Osteoblast (primary cell): Measurements from ENCODE around the gene TMPRSS3. TPM values are rescaled to one million over a fixed set of nuclear protein-coding genes. Genes with fewer than 3 reads are reported as not detected.

Experiments
- DNase-seq: peaks from one replicate; pipeline ENCODE4 v3.0.0; 2011; ENCODE audit warnings: low spot score, mixed read lengths; ENCODE audit not compliant: insufficient read length; ENCODE audit errors: missing footprints
- H2AFZ ChIP-seq: 2 replicates; pipeline ENCODE4 v1.6.0; 2011; ENCODE audit warnings: mild to moderate bottlenecking, low read length
- H3K27ac ChIP-seq: 2 replicates; pipeline ENCODE4 v1.5.1; 2011; ENCODE audit warnings: mild to moderate bottlenecking, low read depth, low read length, moderate library complexity
- H3K27me3 ChIP-seq: 2 replicates; pipeline ENCODE4 v1.6.0; 2012; ENCODE audit warnings: mild to moderate bottlenecking, control low read depth, inconsistent platforms, low read length, moderate library complexity; ENCODE audit not compliant: insufficient read depth
- H3K36me3 ChIP-seq: 2 replicates; pipeline ENCODE4 v1.5.1; 2011; ENCODE audit warnings: mild to moderate bottlenecking, low read length, control low read depth, moderate library complexity; ENCODE audit not compliant: insufficient read depth
- H3K4me1 ChIP-seq: 2 replicates; pipeline ENCODE4 v1.5.1; 2011; ENCODE audit warnings: mild to moderate bottlenecking, low read length, control low read depth, moderate library complexity; ENCODE audit not compliant: insufficient read depth
- H3K4me2 ChIP-seq: 2 replicates; pipeline ENCODE4 v1.6.0; 2011; ENCODE audit warnings: mild to moderate bottlenecking, low read length; ENCODE audit not compliant: insufficient read depth
- H3K4me3 ChIP-seq: fragments of 200-600 bp; sonication (generic); 3 replicates; pipeline ENCODE4 v1.5.1; 2012; ENCODE audit warnings: mild to moderate bottlenecking, low read length, inconsistent platforms; ENCODE audit not compliant: insufficient read depth
- H3K79me2 ChIP-seq: 2 replicates; pipeline ENCODE4 v1.6.0; 2012; ENCODE audit warnings: mild to moderate bottlenecking, low read length, control low read depth, inconsistent platforms; ENCODE audit not compliant: insufficient read depth
- H3K9me3 ChIP-seq: 2 replicates; pipeline ENCODE4 v1.5.1; 2011; ENCODE audit warnings: low read depth, low read length, control low read depth
- H4K20me1 ChIP-seq: 2 replicates; pipeline ENCODE4 v1.6.0; 2012; ENCODE audit warnings: mild to moderate bottlenecking, low read length, control low read depth; ENCODE audit not compliant: insufficient read depth
- CTCF ChIP-seq: IDR thresholded peaks from 2 replicates; pipeline ENCODE4 v1.5.1; 2011; ENCODE audit warnings: mild to moderate bottlenecking, low read depth, low read length, moderate library complexity; ENCODE audit errors: extremely low read depth
- total RNA-seq: library from RNA; depleted of rRNA; stranded (reverse); fragments of >200 nt; gene quantifications from 2 replicates; pipeline ENCODE4 v1.2.3, GENCODE V29; 2012

The TMPRSS3 gene
- total RNA-seq, 1 donor = not detected

DNA sequence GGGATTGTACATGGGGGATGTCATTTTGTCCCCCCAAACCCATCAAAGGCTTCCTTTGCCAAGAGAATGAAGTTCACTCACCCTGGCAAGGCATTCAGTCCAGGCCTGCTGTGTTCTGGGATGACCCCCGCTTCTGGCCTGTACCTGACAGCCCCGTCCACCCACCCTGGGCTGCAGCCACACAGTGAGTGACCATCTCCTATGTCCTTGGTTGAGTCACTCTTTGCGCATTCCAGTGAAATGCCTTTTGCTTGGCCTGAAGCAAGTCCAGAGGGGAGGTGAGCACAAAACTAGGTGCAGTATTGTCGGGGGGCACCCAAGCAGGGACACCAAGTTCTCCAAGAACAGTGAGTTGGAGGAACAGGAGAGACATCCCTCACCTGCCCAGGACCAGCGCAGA is 10.2 kb downstream of the TMPRSS3 start:
- no peak overlapping the region for H2AFZ ChIP-seq
- H3K9me3 ChIP-seq = no peaks in the 10 kb centered on the region
- no peak overlapping the region for H3K4me3 ChIP-seq
- DNase-seq = no peak
- no peak for TF ChIP-seq CTCF
- peaks cover 10% of the 10 kb centered on the region for H3K27me3 ChIP-seq
- no peaks in the 10 kb centered on the region for H3K79me2 ChIP-seq
- H3K4me1 ChIP-seq = no peaks in the 10 kb centered on the region
- H3K4me2 ChIP-seq = no peak overlapping the region
- H4K20me1 ChIP-seq = no peaks in the 10 kb centered on the region
- no peak overlapping the region for H3K27ac ChIP-seq
- no peaks in the 10 kb centered on the region for H3K36me3 ChIP-seq

- no peaks in the 10 kb centered on the region for H3K9me3 ChIP-seq
- peaks cover 10% of the 10 kb centered on the region for H3K27me3 ChIP-seq
- no peak overlapping the region for H3K27ac ChIP-seq
- DNase-seq = no peak
- no peaks in the 10 kb centered on the region for H3K79me2 ChIP-seq
- no peaks in the 10 kb centered on the region for H3K36me3 ChIP-seq
- H3K4me1 ChIP-seq = no peaks in the 10 kb centered on the region
- no peak overlapping the region for H3K4me2 ChIP-seq
- H2AFZ ChIP-seq = no peak overlapping the region
- TF ChIP-seq CTCF = no peak
- H4K20me1 ChIP-seq = no peaks in the 10 kb centered on the region
- H3K4me3 ChIP-seq = no peak overlapping the region
Observed at GRCh38 chr21:42384989-42385388, 10.9 kb downstream of the TMPRSS3 start.

DNA sequence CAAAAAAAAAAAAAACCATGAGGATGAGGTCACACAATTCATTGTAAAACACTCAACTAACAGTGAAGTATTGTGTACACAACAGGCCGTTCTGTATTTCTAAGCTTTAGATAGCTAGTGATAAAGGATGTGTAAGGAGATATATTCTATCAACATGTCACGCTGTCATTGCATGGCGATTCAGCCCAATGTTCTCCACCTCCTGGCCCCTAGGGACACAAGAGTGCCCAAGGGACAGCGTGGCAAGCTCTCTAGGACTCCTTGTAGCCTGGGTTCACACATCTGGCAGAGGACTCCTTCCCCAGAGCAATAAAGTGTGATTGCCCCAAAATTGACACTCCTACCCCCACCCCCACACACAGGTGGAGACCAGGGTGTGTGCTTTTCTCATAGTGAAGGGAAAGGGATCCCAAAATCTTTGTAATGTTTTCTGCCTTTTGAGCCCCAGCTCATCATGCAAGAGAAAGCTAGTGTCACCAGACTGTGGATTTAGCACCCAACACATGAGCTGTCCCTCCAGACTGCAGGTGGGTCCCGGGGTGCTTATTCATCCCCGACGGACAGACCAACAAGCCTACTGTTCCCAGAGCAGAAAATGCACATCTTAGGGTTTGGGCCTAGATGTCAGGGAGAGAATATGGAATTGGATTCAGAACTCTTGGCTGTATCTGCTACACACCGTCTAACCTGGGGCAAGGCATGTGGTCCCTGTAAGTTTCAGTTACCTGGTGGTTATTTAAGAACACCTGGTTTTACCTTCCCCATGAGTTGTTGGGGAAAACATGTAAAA is 11.5 kb downstream of the TMPRSS3 start:
- H3K4me1 ChIP-seq = no peaks in the 10 kb centered on the region
- TF ChIP-seq CTCF = no peak
- no peak overlapping the region for H3K27ac ChIP-seq
- no peak overlapping the region for H2AFZ ChIP-seq
- H3K27me3 ChIP-seq = peaks cover 8% of the 10 kb centered on the region
- no peak overlapping the region for H3K4me3 ChIP-seq
- no peak for DNase-seq
- H3K9me3 ChIP-seq = no peaks in the 10 kb centered on the region
- H4K20me1 ChIP-seq = no peaks in the 10 kb centered on the region
- no peaks in the 10 kb centered on the region for H3K36me3 ChIP-seq
- no peak overlapping the region for H3K4me2 ChIP-seq
- no peaks in the 10 kb centered on the region for H3K79me2 ChIP-seq

GRCh38 chr21:42383331-42383730 is 12.5 kb downstream of the TMPRSS3 start:
- no peaks in the 10 kb centered on the region for H4K20me1 ChIP-seq
- no peak overlapping the region for H3K27ac ChIP-seq
- H2AFZ ChIP-seq = no peak overlapping the region
- no peaks in the 10 kb centered on the region for H3K36me3 ChIP-seq
- H3K4me3 ChIP-seq = no peak overlapping the region
- no peaks in the 10 kb centered on the region for H3K9me3 ChIP-seq
- no peak for DNase-seq
- H3K4me2 ChIP-seq = no peak overlapping the region
- H3K27me3 ChIP-seq = peaks cover 5% of the 10 kb centered on the region
- H3K4me1 ChIP-seq = no peaks in the 10 kb centered on the region
- TF ChIP-seq CTCF = no peak
- H3K79me2 ChIP-seq = no peaks in the 10 kb centered on the region
